ENCODE results near the gene TPM4.

GRCh38 chr19:16038196-16038695, 38.0 kb upstream of the TPM4 start:
- TF ChIP-seq CTCF (IDR thresholded peaks at IDR 0.05; ENCODE audit: low read depth, low read length, poor library complexity, severe bottlenecking) = no peak
- TF ChIP-seq EZH2phosphoT487 (IDR thresholded peaks at IDR 0.05; ENCODE audit: borderline replicate concordance, low read length) = no peak
